GM19468 (cell line): Measurements from ENCODE around the gene ITIH5.

Source experiments
- ATAC-seq: cut with Tn5 transposase; IDR thresholded peaks from one replicate; pipeline ENCODE4 v1.9.1; 2021; ENCODE audit warnings: mild to moderate bottlenecking, moderate library complexity, moderate number of reproducible peaks; ENCODE audit not compliant: unreplicated experiment; ENCODE audit errors: extremely low read depth

The ITIH5 gene

GRCh38 chr10:7635408-7636125 is 31.2 kb downstream of the ITIH5 start:
- ATAC-seq = no peak

GRCh38 chr10:7634142-7634894 is 32.4 kb downstream of the ITIH5 start:
- no peak for ATAC-seq

GRCh38 chr10:7626283-7626682 is 40.5 kb downstream of the ITIH5 start:
- ATAC-seq = no peak

- ATAC-seq = no peak
These were observed 40.9 kb downstream of the ITIH5 start for GRCh38 chr10:7625836-7626235.

- no peak for ATAC-seq
These were observed 41.8 kb downstream of the ITIH5 start for GRCh38 chr10:7625009-7625408.

- no peak for ATAC-seq
These were observed 43.8 kb downstream of the ITIH5 start for GRCh38 chr10:7622969-7623368.

GRCh38 chr10:7618461-7618860 is 48.3 kb downstream of the ITIH5 start:
- no peak for ATAC-seq

- ATAC-seq = no peak
These were observed 54.9 kb downstream of the ITIH5 start for GRCh38 chr10:7611909-7612308.

GRCh38 chr10:7610651-7611389 is 55.9 kb downstream of the ITIH5 start:
- ATAC-seq = no peak

- no peak for ATAC-seq
These were observed 56.7 kb downstream of the ITIH5 start for GRCh38 chr10:7610026-7610425.

- ATAC-seq = no peak
These were observed 57.2 kb downstream of the ITIH5 start for GRCh38 chr10:7609556-7609955.

GRCh38 chr10:7608001-7608400 is 58.8 kb downstream of the ITIH5 start:
- ATAC-seq = no peak

GRCh38 chr10:7606951-7607404 is 59.8 kb downstream of the ITIH5 start:
- ATAC-seq = no peak

GRCh38 chr10:7605565-7606295 is 61.0 kb downstream of the ITIH5 start:
- no peak for ATAC-seq

GRCh38 chr10:7601023-7601656 is 65.6 kb downstream of the ITIH5 start:
- ATAC-seq = no peak

GRCh38 chr10:7598771-7599170 is 68.0 kb downstream of the ITIH5 start:
- no peak for ATAC-seq

GRCh38 chr10:7596356-7596755 is 70.4 kb downstream of the ITIH5 start:
- no peak for ATAC-seq

- no peak for ATAC-seq
These were observed 72.9 kb downstream of the ITIH5 start for GRCh38 chr10:7593905-7594304.

- no peak for ATAC-seq
These were observed 73.7 kb downstream of the ITIH5 start for GRCh38 chr10:7593063-7593462.

- ATAC-seq = no peak
These were observed 74.1 kb downstream of the ITIH5 start for GRCh38 chr10:7592627-7593026.
